CD4-positive, alpha-beta T cell (primary cell): ENCODE results near the gene PRMT2. TPM values are rescaled to one million over a fixed set of nuclear protein-coding genes. Genes with fewer than 3 reads are reported as not detected.

Source experiments
- ATAC-seq: fragments of 200-7000 bp; cut with Tn5 transposase; one replicate; pipeline ENCODE4 v1.10.0; 2022; ENCODE audit warnings: mild to moderate bottlenecking; ENCODE audit not compliant: poor library complexity
- CTCF ChIA-PET: fragments of 350-600 bp; sonication (Branson Sonifier 250); formaldehyde crosslinking; loops from one replicate; lab custom pipeline; 2021; ENCODE audit warnings: antibody characterized with exemption, inconsistent platforms; lab: Charles Lee
- POLR2A ChIA-PET: fragments of 350-600 bp; sonication (Branson Sonifier 250); formaldehyde crosslinking; loops from one replicate; lab custom pipeline; 2021; ENCODE audit warnings: antibody characterized with exemption, inconsistent platforms; lab: Charles Lee
- DNase-seq, 14 experiments: peaks; one replicate each; pipeline ENCODE4 v3.0.0-alpha.2; 2013 to 2020; ENCODE audit warnings: mixed read lengths in 2 of 14
- H3K27ac ChIP-seq, 2 donors: one replicate each; pipeline versions ENCODE4 v1.5.1 to v1.7.0; 2013; ENCODE audit warnings: low read length in 2 of 2, low read depth in 1 of 2, mild to moderate bottlenecking in 1 of 2
- H3K27me3 ChIP-seq, 2 experiments: 1 replicate in 1 of 2; 2 replicates in 1 of 2; pipeline versions ENCODE4 v1.6.1 to v1.7.0; 2013; ENCODE audit warnings: low read length in 2 of 2, control low read depth in 1 of 2, mild to moderate bottlenecking in 1 of 2, moderate library complexity in 1 of 2; ENCODE audit not compliant: insufficient read depth in 2 of 2, control insufficient read depth in 1 of 2
- H3K36me3 ChIP-seq: one replicate; pipeline ENCODE4 v1.6.1; 2013; ENCODE audit warnings: low read length, control low read depth; ENCODE audit not compliant: insufficient read depth
- H3K4me1 ChIP-seq: one replicate; pipeline ENCODE4 v1.6.1; 2013; ENCODE audit warnings: low read length, control low read depth; ENCODE audit not compliant: insufficient read depth
- H3K4me3 ChIP-seq: one replicate; pipeline ENCODE4 v1.5.1; 2013; ENCODE audit warnings: mild to moderate bottlenecking, low read length, moderate library complexity
- H3K9me3 ChIP-seq, 2 experiments: 1 replicate in 1 of 2; 2 replicates in 1 of 2; pipeline versions ENCODE4 v1.6.1 to v1.7.0; 2013; ENCODE audit warnings: low read length in 2 of 2, mild to moderate bottlenecking in 2 of 2, control low read depth in 1 of 2, moderate library complexity in 1 of 2; ENCODE audit not compliant: control insufficient read depth in 1 of 2, insufficient read depth in 1 of 2
- H3K27ac Mint-ChIP-seq: one replicate; pipeline ENCODE4 v1.8.0; 2020; ENCODE audit warnings: mixed read lengths
- H3K27me3 Mint-ChIP-seq: one replicate; pipeline ENCODE4 v1.8.0; 2021; ENCODE audit warnings: mixed read lengths
- H3K36me3 Mint-ChIP-seq: one replicate; pipeline ENCODE4 v1.8.0; 2021; ENCODE audit warnings: low read depth, mixed read lengths
- H3K4me1 Mint-ChIP-seq: one replicate; pipeline ENCODE4 v1.8.0; 2021; ENCODE audit warnings: low read depth, mixed read lengths
- H3K4me3 Mint-ChIP-seq: one replicate; pipeline ENCODE4 v1.8.0; 2020; ENCODE audit warnings: mild to moderate bottlenecking, mixed read lengths
- H3K9me3 Mint-ChIP-seq: one replicate; pipeline ENCODE4 v1.8.0; 2020; ENCODE audit warnings: mixed read lengths
- CTCF ChIP-seq: fragments of 200-600 bp; IDR thresholded peaks from one replicate; pipeline ENCODE4 v1.8.0; 2022; ENCODE audit warnings: antibody characterized with exemption, mild to moderate bottlenecking
- intact Hi-C, 2 experiments: fragments of 100-400 bp; cut with DNase I in 1 of 2; cut with micrococcal nuclease in 1 of 2; formaldehyde crosslinking; loops; one replicate each; pipeline versions ENCODE4 v1.15.1 to v1.9.0; 2023 to 2025; cut with DNase I, micrococcal nuclease
- total RNA-seq, 174 experiments: library from RNA in 2 of 174; stranded (reverse) in 2 of 174; gene quantifications; one replicate each; pipeline ENCODE4 v1.2.3 and lab custom pipeline; 2021 to 2026

Gene PRMT2
- total RNA-seq, 2 experiments from 2014 or later: 97.1 to 101 TPM

- peak in 1 of 14 experiments; percentile 27 for DNase-seq
- Histone ChIP-seq H3K27me3 (no peaks in the 10 kb centered on the region), H3K4me1 (peaks cover 5% of the 10 kb centered on the region), H3K27ac (no peak overlapping the region), H3K4me3 (no peak overlapping the region), H3K9me3 (peaks cover 4 to 15% of the 10 kb centered on the region in 2 experiments), H3K36me3 (peaks cover 68% of the 10 kb centered on the region)
- Mint-ChIP-seq H3K4me1 (peaks cover 36% of the 10 kb centered on the region), H3K4me3 (no peak overlapping the region), H3K36me3 (peaks cover 84% of the 10 kb centered on the region), H3K27me3 (no peaks in the 10 kb centered on the region), H3K27ac (peak overlapping the region; percentile 49), H3K9me3 (peaks cover 2% of the 10 kb centered on the region)
- no peak for ATAC-seq
- intact Hi-C loops: no loop called here
- TF ChIP-seq CTCF: no peak
- ChIA-PET POLR2A (no interaction called here), CTCF (no interaction called here)
Observed at GRCh38 chr21:46660505-46660904, 25.0 kb downstream of the PRMT2 start.

DNA sequence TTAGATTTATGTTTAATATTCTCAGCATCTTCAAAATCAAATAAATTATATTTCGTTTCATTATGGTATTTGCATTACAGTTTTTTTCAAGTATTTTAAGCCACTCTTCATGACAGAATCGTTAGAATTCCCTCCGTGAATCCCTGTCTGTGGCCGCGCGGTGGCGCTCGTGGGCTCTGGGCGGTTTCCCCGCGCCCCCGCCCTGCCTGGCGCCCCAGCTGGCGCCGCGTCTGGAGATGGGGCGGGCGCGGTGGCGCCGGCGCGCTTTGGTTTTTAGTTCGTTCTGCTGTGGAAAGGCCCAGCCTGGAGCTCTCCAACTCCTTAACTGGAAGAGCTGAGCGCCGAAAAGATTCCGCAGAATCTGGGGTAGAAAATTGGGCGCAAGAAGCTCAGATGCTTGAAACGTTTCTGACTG lies 25.7 kb downstream of the PRMT2 start:
- ATAC-seq (peak; percentile 86), DNase-seq (peak in 11 of 14 experiments; percentile 21 to 83 (median 47))
- no peaks in the 10 kb centered on the region for H3K9me3 Mint-ChIP-seq
- peaks cover 0 to 8% of the 10 kb centered on the region in 2 experiments for H3K9me3 ChIP-seq
- POLR2A ChIA-PET: no interaction called here
- H3K27ac Mint-ChIP-seq: peak overlapping the region; percentile 49
- intact Hi-C loops: no loop called here
- CTCF ChIA-PET: interaction anchor here (0.7 to 0.8 kb wide), 2 partner anchors 22 to 25 kb away, joined by 3 read pairs; no protein-coding TSS in a partner anchor
- H3K27me3 Mint-ChIP-seq: no peaks in the 10 kb centered on the region
- peaks cover 82% of the 10 kb centered on the region for H3K36me3 Mint-ChIP-seq
- no peak overlapping the region for H3K27ac ChIP-seq
- no peak overlapping the region for H3K4me3 Mint-ChIP-seq
- peaks cover 62% of the 10 kb centered on the region for H3K36me3 ChIP-seq
- no peaks in the 10 kb centered on the region for H3K27me3 ChIP-seq
- TF ChIP-seq CTCF: peak; percentile 66
- peaks cover 40% of the 10 kb centered on the region for H3K4me1 Mint-ChIP-seq
- peak overlapping the region; percentile 24 for H3K4me3 ChIP-seq
- peaks cover 5% of the 10 kb centered on the region for H3K4me1 ChIP-seq

DNA sequence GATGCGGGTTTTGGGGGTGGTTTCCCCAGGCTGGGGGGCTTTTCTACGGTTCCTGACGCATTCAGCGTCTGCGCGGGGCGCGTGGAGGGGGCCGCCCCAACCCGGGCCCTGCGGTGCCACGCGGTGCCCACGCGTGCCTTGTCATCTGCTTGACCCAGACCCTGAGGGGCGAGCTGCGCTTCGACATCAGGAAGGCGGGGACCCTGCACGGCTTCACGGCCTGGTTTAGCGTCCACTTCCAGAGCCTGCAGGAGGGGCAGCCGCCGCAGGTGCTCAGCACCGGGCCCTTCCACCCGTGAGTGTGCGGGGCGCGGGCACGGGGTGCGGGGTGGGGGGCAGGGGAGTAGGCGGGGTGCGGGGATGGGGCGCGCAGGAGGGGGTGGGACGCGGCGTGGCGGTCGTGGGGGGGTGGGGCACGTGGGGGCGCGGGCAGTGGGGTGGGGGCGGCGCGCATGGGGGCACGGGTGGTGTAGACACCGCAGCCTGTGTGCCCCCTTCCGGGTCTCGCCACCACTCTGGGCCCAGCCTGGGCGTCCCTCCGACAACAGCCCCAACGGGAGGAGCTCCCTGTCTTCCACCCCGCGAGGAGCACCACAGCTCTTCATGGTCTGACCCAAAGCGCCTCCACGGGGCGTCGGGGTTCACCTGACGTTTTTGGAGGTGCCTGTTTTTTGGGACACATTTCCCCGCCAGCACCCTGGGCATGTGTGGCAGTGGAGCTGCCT lies 26.3 kb downstream of the PRMT2 start:
- peaks cover 59% of the 10 kb centered on the region for H3K36me3 ChIP-seq
- no peaks in the 10 kb centered on the region for H3K27me3 ChIP-seq
- POLR2A ChIA-PET: no interaction called here
- H3K4me1 ChIP-seq: peaks cover 5% of the 10 kb centered on the region
- CTCF ChIA-PET: interaction anchor here (0.7 to 0.8 kb wide), 2 partner anchors 22 to 26 kb away, joined by 3 read pairs; no protein-coding TSS in a partner anchor
- H3K27ac Mint-ChIP-seq: peak overlapping the region; percentile 49
- peaks cover 76% of the 10 kb centered on the region for H3K36me3 Mint-ChIP-seq
- intact Hi-C loops: no loop called here
- H3K9me3 ChIP-seq: peaks cover 0 to 2% of the 10 kb centered on the region in 2 experiments
- H3K27me3 Mint-ChIP-seq: no peaks in the 10 kb centered on the region
- no peak for TF ChIP-seq CTCF
- H3K4me3 Mint-ChIP-seq: no peak overlapping the region
- no peak overlapping the region for H3K27ac ChIP-seq
- peaks cover 34% of the 10 kb centered on the region for H3K4me1 Mint-ChIP-seq
- ATAC-seq (no peak), DNase-seq (no peak)
- H3K4me3 ChIP-seq: peak overlapping the region; percentile 24
- H3K9me3 Mint-ChIP-seq: no peaks in the 10 kb centered on the region
